K562 (cell line): ENCODE data around the gene BACH1. TPM values are rescaled to one million over a fixed set of nuclear protein-coding genes. Genes with fewer than 3 reads are reported as not detected.

ENCODE experiments used
- CTCF ChIP-seq, 3 experiments: IDR thresholded peaks in 2 of 3; conservative IDR thresholded peaks in 1 of 3; 2 replicates each; pipeline ENCODE4 v1.5.1; 2011 to 2012; ENCODE audit warnings: low read length in 3 of 3, mild to moderate bottlenecking in 3 of 3, control low read depth in 2 of 3, improper control_type of control experiment in 1 of 3, inconsistent platforms in 1 of 3, low read depth in 1 of 3, mixed read lengths in 1 of 3, moderate library complexity in 1 of 3; ENCODE audit not compliant: insufficient read depth in 2 of 3
- MBD1 ChIP-seq: fragments of 250-450 bp; sonication (Bioruptor Pico); IDR thresholded peaks from 2 replicates; pipeline ENCODE4 v1.8.0; 2022; ENCODE audit warnings: inconsistent platforms
- PATZ1 ChIP-seq: fragments of 250-450 bp; sonication (Bioruptor Pico); IDR thresholded peaks from 2 replicates; pipeline ENCODE4 v1.5.0; 2020; ENCODE audit warnings: mild to moderate bottlenecking, borderline replicate concordance
- ZNF57 ChIP-seq: fragments of 450-650 bp; formaldehyde crosslinking; IDR thresholded peaks from 2 replicates; pipeline ENCODE4 v1.4.0; 2020; ENCODE audit warnings: mild to moderate bottlenecking, moderate library complexity
- polyA plus RNA-seq, 8 experiments: library from polyadenylated mRNA; depleted of rRNA in 4 of 8; stranded (reverse) in 5 of 8; unstranded in 3 of 8; fragments of >200 nt; fragmentation: Nextera tagmentation in 2 of 8; fragmentation: Illumina TruSeq in 1 of 8; extraction: Ambion mirVana in 2 of 8; extraction: Trizol in 1 of 8; gene quantifications; 2 replicates each; pipeline versions ENCODE4 v1.2.1 to v1.2.3, GENCODE V29; 2011 to 2014; ENCODE audit warnings: inconsistent platforms in 1 of 8, missing spikeins in 1 of 8
- total RNA-seq, 7 experiments: library from RNA; depleted of rRNA in 6 of 7; stranded (reverse); fragments of >200 nt in 6 of 7; fragmentation: Illumina TruSeq in 2 of 7; extraction: Trizol in 2 of 7; gene quantifications; 2 replicates each; pipeline versions ENCODE4 v1.2.1 to v1.2.3, GENCODE V29; 2011 to 2021; ENCODE audit warnings: low replicate concordance in 1 of 7

Gene BACH1
- total and polyA plus RNA-seq, 9 of the 15 experiments (the other 6 are each of a cell fraction or from before 2014, with no cell fraction given): 10.6 to 58.5 (median 28.6) TPM

GRCh38 chr21:29289317-29289716 lies 9.4 kb upstream of the BACH1 start (continued):
- TF ChIP-seq ZNF57 (no peak), PATZ1 (CRISPR knock-in tag) (no peak), CTCF (IDR thresholded peaks at IDR 0.05 in 2 of 3, conservative IDR thresholded peaks at IDR 0.05 in 1 of 3; ENCODE audit: insufficient read depth in 2 of 3, low read depth in 1 of 3, low read length in 3 of 3) (no peak), MBD1 (CRISPR knock-in tag) (no peak)
